BE2C (cell line): Measurements from ENCODE around the gene TMEM131L.
"Not testable (repeated sequence)": the region's sequence is repeated elsewhere in the genome, so short reads cannot be mapped to it uniquely, and the experiment has no call there.

Source experiments
- DNase-seq: peaks from one replicate; pipeline ENCODE4 v3.0.0-alpha.2; 2020
- H3K27me3 ChIP-seq: fragments of 250-450 bp; sonication (Bioruptor Pico); 2 replicates; pipeline ENCODE4 v1.5.1; 2020; ENCODE audit warnings: mild to moderate bottlenecking
- H3K36me3 ChIP-seq: fragments of 250-450 bp; sonication (Bioruptor Pico); 2 replicates; pipeline ENCODE4 v1.5.1; 2020; ENCODE audit warnings: mild to moderate bottlenecking
- H3K4me1 ChIP-seq: fragments of 250-450 bp; sonication (Bioruptor Pico); 2 replicates; pipeline ENCODE4 v1.5.1; 2020
- H3K4me3 ChIP-seq: 2 replicates; pipeline ENCODE4 v1.5.1; 2011; ENCODE audit warnings: low read depth, low read length
- H3K9me3 ChIP-seq: fragments of 250-450 bp; sonication (Bioruptor Pico); 2 replicates; pipeline ENCODE4 v1.5.1; 2020
- TF ChIP-seq, protein P1 (sequence below): IDR thresholded peaks from 2 replicates; pipeline ENCODE4 v1.5.1; 2012; ENCODE audit warnings: mild to moderate bottlenecking, low read depth, low read length

The TMEM131L gene

DNA sequence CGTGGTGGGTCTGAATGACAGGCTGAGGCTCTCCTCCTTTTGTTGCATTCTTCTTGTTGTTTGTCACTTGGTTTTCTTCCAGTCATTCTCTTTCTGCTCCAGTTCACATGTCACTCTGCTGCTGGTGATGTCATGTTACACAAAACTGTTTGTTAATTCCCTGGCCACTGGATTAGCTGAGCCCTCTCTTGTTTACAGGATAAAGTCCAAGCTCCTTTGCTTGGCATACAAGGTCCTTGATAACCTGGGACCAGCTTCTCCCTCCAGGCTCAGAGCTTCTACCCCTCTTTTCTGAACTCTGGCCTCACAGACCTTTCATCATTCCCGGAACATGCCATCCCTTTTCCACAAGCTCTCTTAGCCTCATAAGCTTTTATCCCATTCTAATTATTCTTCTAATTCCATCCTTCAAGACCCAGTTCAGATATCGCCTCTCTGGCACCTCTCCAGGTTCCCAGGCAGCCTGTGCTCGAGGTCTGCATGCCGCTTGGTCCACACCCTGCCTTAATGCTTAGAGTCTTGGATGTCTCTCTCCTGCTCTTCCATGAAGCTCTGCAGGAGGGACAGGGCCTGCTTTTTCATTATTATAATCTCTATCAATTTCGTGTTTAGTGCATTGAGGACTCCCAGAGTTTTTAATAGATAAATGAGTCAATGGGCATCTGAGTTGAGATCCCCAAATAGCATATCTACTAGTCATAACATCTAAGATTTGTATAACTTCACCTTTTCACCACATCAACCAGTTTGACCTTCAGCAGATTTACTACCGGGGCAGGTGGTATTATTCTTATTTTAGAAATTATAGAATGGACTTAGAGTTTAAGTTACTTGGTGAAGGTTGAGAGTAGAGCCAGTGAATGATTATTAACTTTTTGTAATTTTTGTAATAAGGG, 98.7 kb downstream of the TMEM131L start:
- Histone ChIP-seq H3K4me3 (no peak overlapping the region), H3K36me3 (no peaks in the 10 kb centered on the region; the same call in 1 of the 2 replicates), H3K27me3 (no peaks in the 10 kb centered on the region), H3K9me3 (no peaks in the 10 kb centered on the region), H3K4me1 (peaks cover 5% of the 10 kb centered on the region)
- TF ChIP-seq, protein P1, sequence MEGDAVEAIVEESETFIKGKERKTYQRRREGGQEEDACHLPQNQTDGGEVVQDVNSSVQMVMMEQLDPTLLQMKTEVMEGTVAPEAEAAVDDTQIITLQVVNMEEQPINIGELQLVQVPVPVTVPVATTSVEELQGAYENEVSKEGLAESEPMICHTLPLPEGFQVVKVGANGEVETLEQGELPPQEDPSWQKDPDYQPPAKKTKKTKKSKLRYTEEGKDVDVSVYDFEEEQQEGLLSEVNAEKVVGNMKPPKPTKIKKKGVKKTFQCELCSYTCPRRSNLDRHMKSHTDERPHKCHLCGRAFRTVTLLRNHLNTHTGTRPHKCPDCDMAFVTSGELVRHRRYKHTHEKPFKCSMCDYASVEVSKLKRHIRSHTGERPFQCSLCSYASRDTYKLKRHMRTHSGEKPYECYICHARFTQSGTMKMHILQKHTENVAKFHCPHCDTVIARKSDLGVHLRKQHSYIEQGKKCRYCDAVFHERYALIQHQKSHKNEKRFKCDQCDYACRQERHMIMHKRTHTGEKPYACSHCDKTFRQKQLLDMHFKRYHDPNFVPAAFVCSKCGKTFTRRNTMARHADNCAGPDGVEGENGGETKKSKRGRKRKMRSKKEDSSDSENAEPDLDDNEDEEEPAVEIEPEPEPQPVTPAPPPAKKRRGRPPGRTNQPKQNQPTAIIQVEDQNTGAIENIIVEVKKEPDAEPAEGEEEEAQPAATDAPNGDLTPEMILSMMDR, result no peak
- peak; percentile 66 for DNase-seq

DNA sequence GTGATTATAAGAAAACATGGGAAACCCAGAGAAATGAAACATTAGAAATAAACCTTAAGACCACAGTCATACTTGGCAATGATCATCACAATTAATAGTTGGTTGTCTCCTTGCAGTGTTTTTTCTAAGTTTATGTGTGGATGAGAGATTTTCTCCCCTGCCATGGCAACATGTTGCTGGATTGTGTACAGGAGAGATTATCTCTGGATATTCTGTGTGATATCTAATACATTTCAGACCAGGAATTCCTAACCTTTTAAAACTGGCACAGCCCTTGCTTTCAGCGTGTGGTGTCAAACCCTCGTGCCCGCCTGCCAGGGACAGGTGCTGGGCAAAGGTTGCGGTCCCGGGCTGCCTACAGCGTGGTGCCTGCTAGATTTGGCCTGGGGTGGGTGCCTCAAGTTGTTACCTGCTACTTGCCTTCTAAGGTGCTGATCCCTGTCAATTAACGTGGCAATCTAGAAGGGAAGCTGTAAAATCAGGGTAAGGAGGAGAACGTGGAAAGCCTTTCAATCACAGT, 100.5 kb downstream of the TMEM131L start:
- Histone ChIP-seq H3K4me1 (peaks cover 5% of the 10 kb centered on the region), H3K36me3 (no peaks in the 10 kb centered on the region; the same call in 1 of the 2 replicates), H3K27me3 (no peaks in the 10 kb centered on the region), H3K4me3 (no peak overlapping the region), H3K9me3 (no peaks in the 10 kb centered on the region)
- TF ChIP-seq, protein P1, result no peak
- no peak for DNase-seq

DNA sequence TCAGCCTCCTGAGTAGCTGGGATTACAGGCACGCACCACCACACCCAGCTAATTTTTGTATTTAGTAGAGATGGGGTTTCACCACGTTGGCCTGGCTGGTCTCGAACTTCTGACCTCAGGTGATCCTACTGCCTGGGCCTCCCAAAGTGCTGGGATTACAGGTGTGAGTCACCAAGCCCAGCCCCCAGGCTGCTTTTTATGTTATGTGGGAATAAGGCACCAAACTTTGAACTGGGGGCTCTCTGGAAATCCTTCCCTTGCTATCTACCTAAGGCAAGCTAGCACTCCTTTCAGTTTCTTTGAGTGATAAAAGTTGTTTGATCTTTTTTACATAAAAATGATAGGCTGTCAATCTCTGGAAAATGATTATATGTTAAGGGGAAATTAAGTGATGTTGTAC, 101.5 kb downstream of the TMEM131L start:
- H3K9me3 ChIP-seq, H3K4me1 ChIP-seq, DNase-seq, H3K4me3 ChIP-seq, H3K36me3 ChIP-seq, H3K27me3 ChIP-seq: not testable (repeated sequence)

DNA sequence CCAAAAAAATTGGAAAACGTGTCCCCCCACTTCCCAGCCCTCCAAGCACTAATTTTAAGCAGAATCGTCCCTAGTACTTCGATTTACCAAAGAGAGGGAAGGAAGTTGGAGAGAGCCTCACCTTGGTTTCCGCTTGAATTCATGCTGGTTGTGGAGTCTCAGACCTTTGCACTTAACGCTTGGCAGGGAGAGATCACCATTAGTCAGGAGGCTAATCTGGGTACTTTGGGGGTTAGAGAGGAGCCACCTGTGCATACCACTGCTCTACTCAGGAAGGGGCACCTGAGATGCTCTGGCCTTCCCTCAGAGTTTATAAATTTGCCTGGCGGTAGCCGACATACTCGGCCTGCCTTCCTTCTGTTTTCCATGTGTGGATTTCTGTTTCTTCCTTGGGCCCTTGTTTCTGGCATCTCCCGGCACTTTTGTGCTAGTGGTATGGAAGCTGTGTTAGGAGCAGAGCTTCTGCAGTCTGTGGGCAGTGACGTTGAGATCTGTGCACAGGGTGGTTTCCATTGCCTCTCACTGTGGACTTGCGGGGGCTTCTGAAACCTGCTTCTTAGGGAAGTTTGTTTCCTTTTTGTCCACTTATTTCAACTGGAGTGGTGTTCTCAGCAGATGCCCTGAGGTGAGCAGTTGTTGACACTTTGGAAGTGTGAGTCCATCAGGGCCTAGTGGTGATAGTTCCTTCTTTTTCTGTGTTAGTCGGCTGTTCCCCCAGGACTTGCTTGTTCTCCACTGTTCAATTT, 104.2 kb downstream of the TMEM131L start:
- peaks cover 2% of the 10 kb centered on the region; the same call in 1 of the 2 replicates for H3K4me1 ChIP-seq

DNA sequence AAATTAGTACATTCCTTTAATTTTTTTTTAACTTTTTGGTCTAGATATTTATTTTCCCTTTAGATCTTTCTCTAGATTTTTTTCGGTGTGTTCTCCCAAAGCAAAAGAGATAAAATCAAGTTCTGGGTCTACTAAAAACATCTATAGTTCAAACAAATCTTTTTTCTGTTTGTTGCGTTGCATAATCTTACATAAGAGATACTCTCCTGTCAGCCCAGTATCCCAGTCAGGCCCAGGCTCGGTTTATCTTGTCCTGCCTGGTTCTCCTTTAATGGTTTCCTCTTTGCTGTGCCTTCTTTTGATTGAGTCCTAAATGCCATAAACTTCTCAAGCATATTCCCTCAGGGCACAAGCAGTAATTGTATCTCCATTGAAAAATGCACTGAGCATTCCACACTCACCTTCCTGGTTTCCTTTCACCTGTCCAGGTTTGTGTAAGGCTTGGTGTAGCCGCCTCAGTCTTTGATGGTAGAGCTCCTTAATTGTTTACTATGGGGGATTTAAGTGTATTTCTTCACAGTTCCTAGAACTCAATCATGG, 104.9 kb downstream of the TMEM131L start:
- H3K4me3 ChIP-seq, result no peak overlapping the region
- no peaks in the 10 kb centered on the region for H3K36me3 ChIP-seq
- H3K4me1 ChIP-seq, result peaks cover 2% of the 10 kb centered on the region; the same call in 1 of the 2 replicates

More for the DNA sequence above, 104.2 kb downstream of the TMEM131L start:
- Histone ChIP-seq H3K27me3 (no peaks in the 10 kb centered on the region), H3K36me3 (no peaks in the 10 kb centered on the region), H3K9me3 (no peaks in the 10 kb centered on the region), H3K4me3 (no peak overlapping the region)
- TF ChIP-seq, protein P1, result no peak
- DNase-seq, result no peak

DNA sequence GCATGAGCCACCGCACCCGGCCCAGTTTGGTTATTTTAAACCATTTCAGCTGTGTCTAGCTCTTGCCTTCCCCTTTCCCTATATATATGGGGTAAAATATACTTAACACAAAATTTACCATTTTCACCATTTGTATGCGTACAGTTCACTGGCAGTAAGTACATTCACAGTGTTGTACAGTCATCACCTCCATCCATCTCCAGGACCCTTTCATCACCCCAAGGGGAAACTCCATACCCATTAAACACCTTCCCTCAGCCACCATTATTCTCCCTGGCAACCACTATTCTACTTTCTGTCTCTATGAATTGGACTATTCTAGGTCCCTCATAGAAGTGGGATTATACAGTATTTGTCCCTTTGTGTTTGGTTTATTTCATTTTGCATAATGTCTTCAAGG, 106.4 kb downstream of the TMEM131L start:
- Histone ChIP-seq H3K27me3 (no peaks in the 10 kb centered on the region), H3K9me3 (no peaks in the 10 kb centered on the region), H3K4me3 (no peak overlapping the region), H3K4me1 (peaks cover 2% of the 10 kb centered on the region; the same call in 1 of the 2 replicates), H3K36me3 (no peaks in the 10 kb centered on the region)
- DNase-seq, result no peak
- TF ChIP-seq, protein P1, result no peak

More for the DNA sequence above, 104.9 kb downstream of the TMEM131L start:
- no peaks in the 10 kb centered on the region for H3K9me3 ChIP-seq
- DNase-seq, result no peak
- TF ChIP-seq, protein P1, result no peak
- no peaks in the 10 kb centered on the region for H3K27me3 ChIP-seq
